Stimulated activated CD4-positive, alpha-beta T cell treated with anti-CD3 and anti-CD28 coated beads, Interleukin-1b, Interleukin-23, amount 100 ng/mL, for 4 hours (primary cell): ENCODE measurements around the gene CDH22.

Experiments used
- DNase-seq, 2 donors: peaks; one replicate each; pipeline ENCODE4 v3.0.0-alpha.2; 2020; ENCODE audit warnings: low read depth in 2 of 2

CDH22 gene

GRCh38 chr20:46144432-46145025 lies 163.8 kb downstream of the CDH22 start:
- DNase-seq = no peak

GRCh38 chr20:46142124-46142523 lies 166.2 kb downstream of the CDH22 start:
- no peak for DNase-seq

- DNase-seq = no peak
These were observed 168.3 kb downstream of the CDH22 start for GRCh38 chr20:46139908-46140482.

GRCh38 chr20:46139266-46139889 lies 168.9 kb downstream of the CDH22 start:
- no peak for DNase-seq

- DNase-seq = no peak
These were observed 170.5 kb downstream of the CDH22 start for GRCh38 chr20:46137816-46138215.

- no peak for DNase-seq
These were observed 172.3 kb downstream of the CDH22 start for GRCh38 chr20:46135856-46136633.

- no peak for DNase-seq
These were observed 173.6 kb downstream of the CDH22 start for GRCh38 chr20:46134716-46135115.

GRCh38 chr20:46133886-46134654 lies 174.2 kb downstream of the CDH22 start:
- DNase-seq = no peak

- DNase-seq = peak; percentile 23 to 48
These were observed 175.6 kb downstream of the CDH22 start for GRCh38 chr20:46132705-46133120.

- no peak for DNase-seq
These were observed 176.9 kb downstream of the CDH22 start for GRCh38 chr20:46131396-46131795.

- no peak for DNase-seq
These were observed 177.8 kb downstream of the CDH22 start for GRCh38 chr20:46130534-46130933.

- no peak for DNase-seq
These were observed 178.3 kb downstream of the CDH22 start for GRCh38 chr20:46129955-46130481.

- no peak for DNase-seq
These were observed 179.8 kb downstream of the CDH22 start for GRCh38 chr20:46128310-46129151.

- DNase-seq = no peak
These were observed 180.8 kb downstream of the CDH22 start for GRCh38 chr20:46127396-46128010.

GRCh38 chr20:46126440-46127056 lies 181.8 kb downstream of the CDH22 start:
- no peak for DNase-seq
